PC-9 (cell line): ENCODE measurements around the gene NALCN.

Experiments used
- CTCF ChIP-seq: fragments of 200-600 bp; sonication (generic); conservative IDR thresholded peaks from 2 replicates; pipeline ENCODE4 v1.6.1; 2017; ENCODE audit warnings: mixed run types, antibody characterized with exemption, mild to moderate bottlenecking, moderate library complexity
- EZH2 ChIP-seq: fragments of 200-600 bp; sonication (generic); IDR thresholded peaks from 2 replicates; pipeline ENCODE4 v1.8.0; 2017; ENCODE audit warnings: antibody characterized with exemption, low read depth

GRCh38 chr13:101016475-101016874, 399.8 kb downstream of the NALCN start:
- no peak for TF ChIP-seq CTCF
- TF ChIP-seq EZH2, result no peak
